ENCODE data around the gene RXFP1.

RXFP1 gene

DNA sequence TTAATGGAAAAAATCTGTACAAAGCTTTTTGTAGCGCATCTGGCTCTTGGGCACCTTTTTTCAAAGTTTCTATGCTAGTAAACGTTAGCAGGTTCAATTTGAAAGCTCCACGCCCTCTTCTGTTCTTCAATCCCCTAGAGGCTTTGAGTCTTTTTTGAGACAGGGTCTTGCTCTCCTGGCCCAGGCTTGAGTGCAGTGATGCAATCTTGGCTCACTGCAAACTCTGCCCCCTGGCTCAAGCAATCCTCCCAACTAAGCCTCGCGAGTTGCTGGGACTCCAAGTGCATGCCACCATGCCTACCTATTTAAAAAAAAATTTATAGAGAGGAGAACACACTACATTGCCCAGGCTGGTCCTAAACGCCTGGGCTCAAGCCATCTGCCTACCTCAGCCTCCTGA is 9.2 kb downstream of the RXFP1 start:
- H3K4me3 ChIP-seq (replicated peaks; ENCODE audit: low read depth, low read length): no peak overlapping the region
- TF ChIP-seq, protein P1, sequence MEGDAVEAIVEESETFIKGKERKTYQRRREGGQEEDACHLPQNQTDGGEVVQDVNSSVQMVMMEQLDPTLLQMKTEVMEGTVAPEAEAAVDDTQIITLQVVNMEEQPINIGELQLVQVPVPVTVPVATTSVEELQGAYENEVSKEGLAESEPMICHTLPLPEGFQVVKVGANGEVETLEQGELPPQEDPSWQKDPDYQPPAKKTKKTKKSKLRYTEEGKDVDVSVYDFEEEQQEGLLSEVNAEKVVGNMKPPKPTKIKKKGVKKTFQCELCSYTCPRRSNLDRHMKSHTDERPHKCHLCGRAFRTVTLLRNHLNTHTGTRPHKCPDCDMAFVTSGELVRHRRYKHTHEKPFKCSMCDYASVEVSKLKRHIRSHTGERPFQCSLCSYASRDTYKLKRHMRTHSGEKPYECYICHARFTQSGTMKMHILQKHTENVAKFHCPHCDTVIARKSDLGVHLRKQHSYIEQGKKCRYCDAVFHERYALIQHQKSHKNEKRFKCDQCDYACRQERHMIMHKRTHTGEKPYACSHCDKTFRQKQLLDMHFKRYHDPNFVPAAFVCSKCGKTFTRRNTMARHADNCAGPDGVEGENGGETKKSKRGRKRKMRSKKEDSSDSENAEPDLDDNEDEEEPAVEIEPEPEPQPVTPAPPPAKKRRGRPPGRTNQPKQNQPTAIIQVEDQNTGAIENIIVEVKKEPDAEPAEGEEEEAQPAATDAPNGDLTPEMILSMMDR (IDR thresholded peaks at IDR 0.05; ENCODE audit: low read depth, low read length, missing control alignments): no peak
- no peak for DNase-seq (ENCODE audit: extremely low read depth, low read depth)

DNA sequence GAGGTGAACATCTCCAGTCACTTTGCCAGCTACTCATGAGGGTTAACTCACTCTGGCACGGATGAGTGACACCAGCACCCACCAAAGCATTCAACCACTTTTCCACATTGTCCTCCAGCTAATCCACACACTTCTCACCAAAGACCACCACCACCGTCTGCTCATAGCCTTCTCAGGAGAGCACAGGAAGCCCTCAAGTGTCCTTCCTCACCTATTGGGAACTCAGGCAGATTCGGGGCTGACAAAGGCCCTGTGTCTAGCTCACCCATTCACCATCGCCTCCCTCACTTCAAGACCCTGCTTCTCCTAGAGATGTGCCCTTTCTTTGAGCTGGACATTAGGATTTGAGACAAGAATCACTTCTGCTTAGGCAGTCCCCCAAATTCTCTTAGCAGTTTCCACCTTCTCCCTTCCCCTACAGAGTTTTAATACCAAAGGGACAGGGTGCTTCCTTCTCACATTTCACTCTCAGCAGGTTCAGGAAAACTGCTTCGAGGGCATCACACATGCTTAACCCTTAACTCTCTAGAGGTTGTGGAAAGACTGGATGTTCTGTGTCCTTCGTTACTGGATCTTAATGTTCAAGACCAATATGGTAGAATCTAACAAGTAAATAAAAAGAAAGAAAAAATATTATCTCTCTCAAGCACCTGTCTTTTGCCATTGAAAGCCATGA is 11.0 kb downstream of the RXFP1 start:
- DNase-seq (ENCODE audit: extremely low read depth, low read depth): no peak
- H3K4me3 ChIP-seq (replicated peaks; ENCODE audit: low read depth, low read length): no peak overlapping the region
- TF ChIP-seq, protein P1 (IDR thresholded peaks at IDR 0.05; ENCODE audit: low read depth, low read length, missing control alignments): no peak

DNA sequence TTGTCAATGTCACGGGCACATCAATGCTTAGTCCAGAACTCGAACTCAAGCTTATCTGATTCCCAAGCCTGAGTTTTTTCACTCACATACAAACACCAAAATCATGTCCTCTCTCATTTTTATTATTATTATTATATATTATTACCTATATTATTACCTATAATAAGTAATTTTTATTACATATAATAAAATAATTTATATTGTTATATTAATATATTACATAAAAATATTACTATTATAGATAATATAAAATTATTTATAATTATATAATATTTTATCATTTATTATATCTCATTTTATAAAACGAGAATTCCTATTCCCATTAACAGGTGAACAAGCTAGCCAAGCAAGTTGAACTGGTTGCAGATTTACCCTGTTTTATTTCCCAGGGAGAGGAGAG is 13.0 kb downstream of the RXFP1 start:
- H3K4me3 ChIP-seq (replicated peaks; ENCODE audit: low read depth, low read length): no peak overlapping the region
- TF ChIP-seq, protein P1 (IDR thresholded peaks at IDR 0.05; ENCODE audit: low read depth, low read length, missing control alignments): no peak
- no peak for DNase-seq (ENCODE audit: extremely low read depth, low read depth)

DNA sequence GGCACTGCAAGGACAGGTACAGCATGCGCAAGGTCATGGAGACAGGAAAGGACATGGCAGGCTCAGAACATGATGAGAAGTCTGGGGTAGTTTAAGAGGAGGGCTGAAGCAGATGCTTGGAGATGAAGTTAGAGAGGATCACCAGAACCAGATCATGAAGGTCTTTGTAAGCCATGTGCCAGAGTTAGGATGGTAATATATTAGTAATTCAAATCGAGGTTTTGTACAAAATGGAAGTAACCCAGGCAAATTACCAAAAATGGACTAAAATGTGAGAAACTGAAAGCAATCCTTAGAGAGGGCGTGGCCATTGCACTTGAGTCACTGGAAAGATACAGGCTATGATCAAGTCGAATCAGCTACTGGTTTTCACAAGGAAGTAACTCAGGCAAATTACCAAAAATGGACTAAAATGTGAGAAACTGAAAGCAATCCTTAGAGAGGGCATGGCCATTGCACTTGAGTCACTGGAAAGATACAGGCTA is 13.5 kb downstream of the RXFP1 start:
- TF ChIP-seq, protein P1 (IDR thresholded peaks at IDR 0.05; ENCODE audit: low read depth, low read length, missing control alignments): no peak
- peak; percentile 31 for DNase-seq (ENCODE audit: extremely low read depth, low read depth)
- no peak overlapping the region for H3K4me3 ChIP-seq (replicated peaks; ENCODE audit: low read depth, low read length)

DNA sequence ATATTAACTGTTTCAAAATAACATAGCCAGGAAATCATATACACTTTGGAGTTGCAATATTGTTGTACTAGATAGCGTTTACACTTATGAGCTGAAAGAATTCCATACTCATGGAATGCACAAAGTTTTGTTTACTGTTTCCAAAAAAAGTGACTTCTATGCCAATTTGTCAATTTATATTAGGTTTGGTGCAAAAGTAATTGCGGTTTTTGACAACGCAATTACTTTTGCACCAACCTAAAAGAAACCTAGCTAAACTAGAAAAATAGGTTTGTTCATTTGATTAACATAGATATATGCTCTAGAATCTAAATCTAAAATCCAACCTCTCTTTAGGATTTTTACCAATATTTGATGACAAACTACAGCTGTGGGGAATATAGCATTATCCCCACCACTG is 15.2 kb downstream of the RXFP1 start:
- TF ChIP-seq, protein P1 (IDR thresholded peaks at IDR 0.05; ENCODE audit: low read depth, low read length, missing control alignments): no peak
- DNase-seq (ENCODE audit: extremely low read depth, low read depth): no peak

DNA sequence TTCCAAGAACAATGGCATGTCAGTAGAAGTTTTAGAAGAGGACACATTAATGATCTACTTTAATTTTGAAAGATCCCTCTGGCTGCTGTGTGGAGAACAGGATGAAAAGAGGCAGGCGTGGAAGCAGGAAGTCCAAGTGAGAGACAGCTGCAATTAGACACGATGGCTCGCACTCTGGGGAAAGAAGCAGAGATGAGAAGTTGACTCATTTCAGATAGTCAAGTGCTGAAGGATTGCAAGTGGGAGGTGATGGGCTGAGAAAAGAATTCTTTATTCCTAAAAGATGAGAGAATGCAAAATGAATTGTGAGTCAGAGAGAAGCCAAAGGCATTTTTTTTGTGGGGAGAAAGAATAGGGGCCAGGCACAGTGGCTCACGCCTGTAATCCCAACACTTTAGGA is 16.5 kb downstream of the RXFP1 start:
- TF ChIP-seq, protein P1 (IDR thresholded peaks at IDR 0.05; ENCODE audit: low read depth, low read length, missing control alignments): no peak
- no peak for DNase-seq (ENCODE audit: extremely low read depth, low read depth)

More for the DNA sequence above, 15.2 kb downstream of the RXFP1 start:
- H3K4me3 ChIP-seq (replicated peaks; ENCODE audit: low read depth, low read length): no peak overlapping the region

DNA sequence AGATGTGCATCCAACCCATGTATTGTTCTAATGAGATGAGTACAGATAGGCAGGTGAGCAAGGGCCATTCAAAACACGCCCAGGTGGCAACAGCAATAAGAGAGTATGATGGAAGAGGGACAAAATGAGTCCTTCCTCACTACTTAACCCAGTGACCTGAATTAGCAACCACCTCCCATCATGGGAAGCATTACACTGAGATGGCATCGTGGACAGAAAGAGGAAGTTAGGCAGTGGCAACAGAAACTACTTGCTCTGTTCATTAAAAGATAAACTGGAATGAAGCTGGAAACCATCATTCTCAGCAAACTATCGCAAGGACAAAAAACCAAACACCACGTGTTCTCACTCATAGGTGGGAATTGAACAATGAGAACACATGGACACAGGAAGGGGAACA is 17.2 kb downstream of the RXFP1 start:
- DNase-seq (ENCODE audit: extremely low read depth, low read depth): no peak

More for the DNA sequence above, 16.5 kb downstream of the RXFP1 start:
- no peak overlapping the region for H3K4me3 ChIP-seq (replicated peaks; ENCODE audit: low read depth, low read length)

More for the DNA sequence above, 17.2 kb downstream of the RXFP1 start:
- H3K4me3 ChIP-seq (replicated peaks; ENCODE audit: low read depth, low read length): no peak overlapping the region
- TF ChIP-seq, protein P1 (IDR thresholded peaks at IDR 0.05; ENCODE audit: low read depth, low read length, missing control alignments): no peak

All from HFF-Myc (cell line).